OCI-M2 (cell line): ENCODE measurements around the gene FLOT1.

Experiments used
- DNase-seq: peaks from one replicate; lab custom pipeline; 2025; ENCODE audit not compliant: unreplicated experiment; lab: John Stamatoyannopoulos, UW

The FLOT1 gene

GRCh38 chr6:30705620-30706019 lies 36.9 kb downstream of the FLOT1 start:
- DNase-seq: no peak

GRCh38 chr6:30703821-30704220 lies 38.7 kb downstream of the FLOT1 start:
- DNase-seq: no peak

GRCh38 chr6:30703011-30703410 lies 39.5 kb downstream of the FLOT1 start:
- no peak for DNase-seq

GRCh38 chr6:30700340-30700739 lies 42.1 kb downstream of the FLOT1 start:
- DNase-seq: no peak

- DNase-seq: no peak
These were observed 46.1 kb downstream of the FLOT1 start for GRCh38 chr6:30696432-30696831.

- no peak for DNase-seq
These were observed 51.2 kb downstream of the FLOT1 start for GRCh38 chr6:30691208-30691847.

GRCh38 chr6:30690403-30691207 lies 51.9 kb downstream of the FLOT1 start, which contains the start of gene NRM:
Gene NRM, minus strand, starts transcription at chr6:30690984. Its CDS starts 10 bp downstream, at chr6:30690974.
- DNase-seq: peak; percentile 92

GRCh38 chr6:30689985-30690384 lies 52.5 kb downstream of the FLOT1 start:
- DNase-seq: no peak

GRCh38 chr6:30689022-30689865 lies 53.2 kb downstream of the FLOT1 start:
- no peak for DNase-seq

GRCh38 chr6:30688569-30688968 lies 53.9 kb downstream of the FLOT1 start:
- DNase-seq: no peak

- no peak for DNase-seq
These were observed 54.6 kb downstream of the FLOT1 start for GRCh38 chr6:30687659-30688431.

GRCh38 chr6:30686908-30687658 lies 55.4 kb downstream of the FLOT1 start:
- peak; percentile 85 for DNase-seq

GRCh38 chr6:30686009-30686907 lies 56.2 kb downstream of the FLOT1 start, which contains the start of gene PPP1R18:
Gene PPP1R18, minus strand, starts transcription at chr6:30686645. Its CDS starts 627 bp downstream, at chr6:30686018.
- no peak for DNase-seq

- no peak for DNase-seq
These were observed 57.1 kb downstream of the FLOT1 start for GRCh38 chr6:30685157-30686008.

GRCh38 chr6:30684386-30685156 lies 57.9 kb downstream of the FLOT1 start:
- DNase-seq: no peak

GRCh38 chr6:30683980-30684338 lies 58.5 kb downstream of the FLOT1 start:
- no peak for DNase-seq
